K562 (cell line): ENCODE measurements around the gene LRRC75A. TPM values are rescaled to one million over a fixed set of nuclear protein-coding genes. Genes with fewer than 3 reads are reported as not detected.

Experiments used
- ATAC-seq: fragments of 200-7000 bp; cut with Tn5 transposase; 3 replicates; pipeline ENCODE4 v1.9.1; 2020; ENCODE audit warnings: moderate library complexity
- BruUV-seq: library from RNA; stranded (reverse); fragments of 400-500 nt; replicated peaks from 2 replicates; lab custom pipeline; 2021; lab: Mats Ljungman, UMichigan
- CTCF ChIA-PET: fragments of 300-600 bp; formaldehyde crosslinking; extraction: SDS; loops from one replicate; lab custom pipeline; 2021; ENCODE audit warnings: low intra/inter-chr PET ratio; lab: Yijun Ruan, JAX
- POLR2A ChIA-PET: fragments of 300-600, 350-650 bp; sonication (Branson Sonifier 250); formaldehyde crosslinking; extraction: SDS; loops from one replicate; lab custom pipeline; 2021; ENCODE audit warnings: antibody characterized with exemption, inconsistent platforms; lab: Yijun Ruan, JAX
- DNase-seq, 4 experiments: peaks; one replicate each; pipeline versions ENCODE4 v3.0.0 to v3.0.0-alpha.2; 2011 to 2018; ENCODE audit warnings: low spot score in 3 of 4, mixed read lengths in 3 of 4; ENCODE audit errors: extremely low read depth in 1 of 4
- FAIRE-seq: peaks from 2 replicates; lab custom pipeline; 2011; peaks lifted over from hg19 to GRCh38; lab: Jason Lieb, UNC
- H2AFZ ChIP-seq: 2 replicates; pipeline ENCODE4 v1.6.0; 2011; ENCODE audit warnings: low read depth, low read length, control low read depth, inconsistent platforms
- H3K27ac ChIP-seq: fragments of 200-600 bp; 3 replicates; pipeline ENCODE4 v1.8.0; 2011; ENCODE audit warnings: low read depth, mild to moderate bottlenecking, control low read depth, inconsistent platforms, low read length, moderate library complexity, mixed read lengths; ENCODE audit errors: extremely low read depth
- H3K27me3 ChIP-seq, 2 experiments: fragments of 300-600 bp in 1 of 2; 2 replicates in 1 of 2; 3 replicates in 1 of 2; pipeline versions ENCODE4 v1.6.0 to v1.8.0; 2011; ENCODE audit warnings: inconsistent platforms in 2 of 2, low read length in 2 of 2, mild to moderate bottlenecking in 1 of 2, mixed read lengths in 1 of 2, moderate library complexity in 1 of 2; ENCODE audit not compliant: control insufficient read depth in 2 of 2, insufficient read depth in 2 of 2
- H3K36me3 ChIP-seq: fragments of 300-600 bp; 3 replicates; pipeline ENCODE4 v1.8.0; 2011; ENCODE audit warnings: mild to moderate bottlenecking, low read length, inconsistent platforms; ENCODE audit not compliant: control insufficient read depth, insufficient read depth
- H3K4me1 ChIP-seq, 2 experiments: fragments of 200-600 bp in 1 of 2; replicated peaks in 1 of 2; 2 replicates in 1 of 2; 3 replicates in 1 of 2; pipeline versions ENCODE4 v1.5.1 to v1.8.0; 2011; ENCODE audit warnings: inconsistent platforms in 2 of 2, low read length in 2 of 2, mild to moderate bottlenecking in 1 of 2, mixed read lengths in 1 of 2, moderate library complexity in 1 of 2; ENCODE audit not compliant: control insufficient read depth in 2 of 2, insufficient read depth in 2 of 2
- H3K4me2 ChIP-seq: 2 replicates; pipeline ENCODE4 v1.6.1; 2011; ENCODE audit warnings: low read length, control low read depth, inconsistent platforms, mixed read lengths; ENCODE audit not compliant: insufficient read depth
- H3K4me3 ChIP-seq: fragments of 200-600 bp; sonication (generic), shearing (Covaris generic); 2 replicates; pipeline ENCODE4 v1.5.1; 2016; ENCODE audit warnings: control low read depth, inconsistent platforms
- H3K79me2 ChIP-seq: fragments of 200-600 bp; 3 replicates; pipeline ENCODE4 v1.8.0; 2011; ENCODE audit warnings: low read length, inconsistent platforms; ENCODE audit not compliant: control insufficient read depth, insufficient read depth
- H3K9ac ChIP-seq, 2 experiments: 2 replicates each; pipeline versions ENCODE4 v1.6.0 to v1.6.1; 2011; ENCODE audit warnings: low read depth in 2 of 2, low read length in 2 of 2, control low read depth in 1 of 2, inconsistent platforms in 1 of 2, mild to moderate bottlenecking in 1 of 2, mixed read lengths in 1 of 2; ENCODE audit not compliant: insufficient read depth in 1 of 2
- H3K9me1 ChIP-seq: one replicate; pipeline ENCODE4 v1.6.0; 2011; ENCODE audit warnings: inconsistent platforms, mild to moderate bottlenecking, low read length, moderate library complexity; ENCODE audit not compliant: control insufficient read depth, insufficient read depth
- H3K9me3 ChIP-seq: replicated peaks from 2 replicates; pipeline ENCODE4 v1.5.1; 2011; ENCODE audit warnings: low read depth, low read length, inconsistent platforms; ENCODE audit not compliant: control insufficient read depth, insufficient read depth
- H4K20me1 ChIP-seq: replicated peaks from 2 replicates; pipeline ENCODE4 v1.6.1; 2011; ENCODE audit warnings: low read length, inconsistent platforms, mixed read lengths; ENCODE audit not compliant: control insufficient read depth, insufficient read depth
- CHD1 ChIP-seq: fragments of 200-600 bp; sonication (generic); IDR thresholded peaks from one replicate; pipeline ENCODE4 v1.6.1; 2012; ENCODE audit warnings: mild to moderate bottlenecking, moderate library complexity, low read length, inconsistent platforms
- CREB1 ChIP-seq, 2 experiments: sonication (generic) in 1 of 2; formaldehyde crosslinking in 1 of 2; IDR thresholded peaks; 2 replicates each; pipeline versions ENCODE4 v1.6.1 to v1.8.0; 2012 to 2022; ENCODE audit warnings: inconsistent platforms in 1 of 2, mild to moderate bottlenecking in 1 of 2, missing genetic modification reagents in 1 of 2, moderate library complexity in 1 of 2
- ETV6 ChIP-seq, 3 experiments: fragments of 150-350 bp in 1 of 3; sonication (generic) in 1 of 3; formaldehyde crosslinking in 1 of 3; IDR thresholded peaks; 2 replicates each; pipeline versions ENCODE4 v1.6.1 to v1.8.0; 2014 to 2022; ENCODE audit warnings: borderline replicate concordance in 2 of 3, low read depth in 2 of 3, antibody characterized with exemption in 1 of 3, low read length in 1 of 3, mild to moderate bottlenecking in 1 of 3, missing genetic modification reagents in 1 of 3
- HNRNPUL1 ChIP-seq: fragments of 200-400 bp; formaldehyde crosslinking; IDR thresholded peaks from 2 replicates; pipeline ENCODE4 v1.6.1; 2017; ENCODE audit warnings: low read length
- ID3 ChIP-seq, 2 experiments: fragments of 250-450 bp in 1 of 2; fragments of 450-650 bp in 1 of 2; sonication (Bioruptor Pico) in 1 of 2; IDR thresholded peaks; 2 replicates each; pipeline versions ENCODE4 v1.6.1 to v1.8.0; 2016 to 2021; ENCODE audit warnings: mild to moderate bottlenecking in 2 of 2, moderate library complexity in 2 of 2, missing compliant biosample characterization in 1 of 2, missing genetic modification characterization in 1 of 2
- KDM2B ChIP-seq: fragments of 250-450 bp; sonication (Bioruptor Pico); IDR thresholded peaks from 2 replicates; pipeline ENCODE4 v1.8.0; 2021; ENCODE audit warnings: mild to moderate bottlenecking, moderate library complexity
- MCM5 ChIP-seq: fragments of 450-650 bp; IDR thresholded peaks from 2 replicates; pipeline ENCODE4 v1.6.1; 2016; ENCODE audit warnings: low read depth
- PATZ1 ChIP-seq: fragments of 250-450 bp; sonication (Bioruptor Pico); IDR thresholded peaks from 2 replicates; pipeline ENCODE4 v1.5.0; 2020; ENCODE audit warnings: mild to moderate bottlenecking, borderline replicate concordance
- SREBF2 ChIP-seq: sonication (generic); formaldehyde crosslinking; IDR thresholded peaks from 2 replicates; pipeline ENCODE4 v1.4.0; 2020; ENCODE audit warnings: mild to moderate bottlenecking, missing genetic modification reagents
- TGIF2 ChIP-seq: sonication (generic); formaldehyde crosslinking; IDR thresholded peaks from 2 replicates; pipeline ENCODE4 v1.8.1; 2022; ENCODE audit warnings: mild to moderate bottlenecking, missing genetic modification reagents, moderate library complexity
- ZBTB7A ChIP-seq: IDR thresholded peaks from 2 replicates; pipeline ENCODE4 v1.6.1; 2011; ENCODE audit warnings: low read depth, mild to moderate bottlenecking, low read length, moderate library complexity, borderline replicate concordance; ENCODE audit not compliant: control insufficient read depth
- ZNF217 ChIP-seq: sonication (generic); formaldehyde crosslinking; IDR thresholded peaks from 2 replicates; pipeline ENCODE4 v1.8.0; 2022; ENCODE audit warnings: mild to moderate bottlenecking, missing genetic modification reagents
- ZNF384 ChIP-seq: IDR thresholded peaks from 2 replicates; pipeline ENCODE4 v1.6.1; 2012; ENCODE audit warnings: low read depth, low read length, improper control_type of control experiment
- WGBS: fragments of 100-300 bp; shearing (Covaris generic); methylation state at CpG from one replicate; pipeline ENCODE4 v1.1.6; 2016; ENCODE audit warnings: low coverage, mixed read lengths; ENCODE audit not compliant: insufficient coverage; ENCODE audit errors: missing lambda C conversion rate; 5-methylcytosine and 5-hydroxymethylcytosine counted together
- in situ Hi-C: fragments of 300-500 bp; cut with MboI; formaldehyde crosslinking; loops from 4 replicates; pipeline ENCODE4 v1.15.0; 2018; ENCODE audit warnings: inconsistent platforms, mixed read lengths
- intact Hi-C: fragments of 100-400 bp; cut with micrococcal nuclease; formaldehyde crosslinking; loops from 2 replicates; pipeline ENCODE4 v1.14.2; 2022
- polyA plus RNA-seq, 8 experiments: library from polyadenylated mRNA; depleted of rRNA in 4 of 8; stranded (reverse) in 5 of 8; unstranded in 3 of 8; fragments of >200 nt; fragmentation: Nextera tagmentation in 2 of 8; fragmentation: Illumina TruSeq in 1 of 8; extraction: Ambion mirVana in 2 of 8; extraction: Trizol in 1 of 8; gene quantifications; 2 replicates each; pipeline versions ENCODE4 v1.2.1 to v1.2.3, GENCODE V29; 2011 to 2014; ENCODE audit warnings: inconsistent platforms in 1 of 8, missing spikeins in 1 of 8
- total RNA-seq, 7 experiments: library from RNA; depleted of rRNA in 6 of 7; stranded (reverse); fragments of >200 nt in 6 of 7; fragmentation: Illumina TruSeq in 2 of 7; extraction: Trizol in 2 of 7; gene quantifications; 2 replicates each; pipeline versions ENCODE4 v1.2.1 to v1.2.3, GENCODE V29; 2011 to 2021; ENCODE audit warnings: low replicate concordance in 1 of 7

The LRRC75A gene
- total and polyA plus RNA-seq, 9 of the 15 experiments (the other 6 are each of a cell fraction or from before 2014, with no cell fraction given) = 0.04 to 0.34 (median 0.08) TPM; not detected in 5

GRCh38 chr17:16439303-16439791, 52.6 kb downstream of the LRRC75A start (continued):
- peak; percentile 16; the same call in 1 of the 2 replicates for TF ChIP-seq HNRNPUL1
- peak; percentile 38 for TF ChIP-seq CHD1
- TF ChIP-seq PATZ1 = 0 out of 2 replicates have a peak, but pooled peaks have one; percentile 69
- TF ChIP-seq SREBF2 = 0 out of 2 replicates have a peak, but pooled peaks have one; percentile 27
- TF ChIP-seq, all 486 proteins: peak for 15

- FAIRE-seq (peak; percentile 98), ATAC-seq (peak; percentile 88), DNase-seq (peak; percentile 92 to 98 (median 94))
- H3K9me3 ChIP-seq = no peaks in the 10 kb centered on the region
- H3K4me1 ChIP-seq = peaks cover 26 to 31% of the 10 kb centered on the region in 2 experiments
- peak overlapping the region; percentile 99 for H3K4me2 ChIP-seq
- H3K36me3 ChIP-seq = peaks cover 45% of the 10 kb centered on the region
- peak overlapping the region; percentile 91 to 98 for H3K9ac ChIP-seq
- CTCF ChIA-PET = no interaction called here
- WGBS = under 1% methylated on average over 30 of the region's 46 CpGs
- H2AFZ ChIP-seq = peak overlapping the region; percentile 82
- H3K27me3 ChIP-seq = no peaks in the 10 kb centered on the region
- in situ Hi-C loops (no loop called here), intact Hi-C loops (loop anchor here (2.0 kb wide), 1 partner anchor 58 kb away; the partner anchor contains the start of gene UBB)
- H3K79me2 ChIP-seq = peaks cover 54% of the 10 kb centered on the region
- BruUV-seq = no TSS peak
- POLR2A ChIA-PET = interaction anchor here (0.5 to 5.5 kb wide), 26 partner anchors 9 to 227 kb away, joined by 3 to 39 read pairs (median 4); partner anchors contain the start of genes NCOR1, TRPV2 and UBB
- peaks cover 9% of the 10 kb centered on the region for H3K9me1 ChIP-seq
- peaks cover 34% of the 10 kb centered on the region for H4K20me1 ChIP-seq
- peak overlapping the region; percentile 98 for H3K27ac ChIP-seq
- peak overlapping the region; percentile 99 for H3K4me3 ChIP-seq
- TF ChIP-seq KDM2B (CRISPR knock-in tag) = no peak
- no peak for TF ChIP-seq ZNF384
- peak; percentile 11; the same call in 1 of the 2 replicates for TF ChIP-seq CREB1 (IDR thresholded peaks at IDR 0.05)
- no peak for TF ChIP-seq CREB1 (CRISPR knock-in tag; IDR thresholded peaks at IDR 0.05)
- no peak for TF ChIP-seq ID3 (CRISPR knock-in tag; IDR thresholded peaks at IDR 0.05)
- TF ChIP-seq ID3 (tag; IDR thresholded peaks at IDR 0.05) = peak; percentile 99
- TF ChIP-seq ZBTB7A = peak; percentile 66; the same call in 1 of the 2 replicates
- no peak for TF ChIP-seq ZNF217 (CRISPR knock-in tag)
- no peak for TF ChIP-seq TGIF2 (CRISPR knock-in tag)
- no peak for TF ChIP-seq MCM5
- peak in 1 of 2 experiments; percentile 25; a peak in 1 of 4 replicates for TF ChIP-seq ETV6 (IDR thresholded peaks at IDR 0.05; ENCODE audit: borderline replicate concordance in 1 of 2, low read depth in 2 of 2, low read length in 1 of 2)
- no peak for TF ChIP-seq ETV6 (CRISPR knock-in tag; IDR thresholded peaks at IDR 0.05; ENCODE audit: borderline replicate concordance)
These were observed 53.3 kb downstream of the LRRC75A start for GRCh38 chr17:16438557-16439302.
